DND-41 (cell line): Measurements from ENCODE around the gene RASAL2.

Experiments used
- ATAC-seq: fragments of 200-7000 bp; cut with Tn5 transposase; 3 replicates; pipeline ENCODE4 v1.9.1; 2021; ENCODE audit warnings: low read depth; ENCODE audit not compliant: insufficient read depth
- DNase-seq: peaks from one replicate; pipeline ENCODE4 v3.0.0-alpha.2; 2020
- H2AFZ ChIP-seq: 2 replicates; pipeline ENCODE4 v1.6.0; 2012; ENCODE audit warnings: low read depth, low read length
- H3K27ac ChIP-seq: 2 replicates; pipeline ENCODE4 v1.5.1; 2012; ENCODE audit warnings: low read length, inconsistent platforms
- H3K27me3 ChIP-seq: fragments of 200-600 bp; sonication (generic); 2 replicates; pipeline ENCODE4 v1.6.0; 2012; ENCODE audit warnings: low read length, mild to moderate bottlenecking, inconsistent platforms; ENCODE audit not compliant: insufficient read depth, poor library complexity
- H3K36me3 ChIP-seq: 2 replicates; pipeline ENCODE4 v1.5.1; 2012; ENCODE audit warnings: low read length, inconsistent platforms; ENCODE audit not compliant: insufficient read depth
- H3K4me1 ChIP-seq: 2 replicates; pipeline ENCODE4 v1.5.1; 2012; ENCODE audit warnings: mild to moderate bottlenecking, low read length; ENCODE audit not compliant: insufficient read depth
- H3K4me2 ChIP-seq: 2 replicates; pipeline ENCODE4 v1.6.0; 2012; ENCODE audit warnings: mild to moderate bottlenecking, moderate library complexity, low read length, inconsistent platforms; ENCODE audit not compliant: insufficient read depth
- H3K4me3 ChIP-seq, 2 experiments: fragments of 200-600 bp in 1 of 2; shearing (Covaris generic) in 1 of 2; 2 replicates each; pipeline ENCODE4 v1.5.1; 2012 to 2016; ENCODE audit warnings: inconsistent platforms in 2 of 2, low read length in 2 of 2, mild to moderate bottlenecking in 2 of 2, low read depth in 1 of 2, moderate library complexity in 1 of 2
- H3K79me2 ChIP-seq: 2 replicates; pipeline ENCODE4 v1.6.0; 2012; ENCODE audit warnings: low read length, inconsistent platforms; ENCODE audit not compliant: insufficient read depth
- H3K9ac ChIP-seq: 2 replicates; pipeline ENCODE4 v1.6.0; 2012; ENCODE audit warnings: low read depth, mild to moderate bottlenecking, inconsistent platforms, low read length, moderate library complexity
- H3K9me3 ChIP-seq: 2 replicates; pipeline ENCODE4 v1.5.1; 2012; ENCODE audit warnings: low read length, moderate library complexity, mild to moderate bottlenecking, inconsistent platforms; ENCODE audit not compliant: insufficient read depth, severe bottlenecking
- H4K20me1 ChIP-seq: 2 replicates; pipeline ENCODE4 v1.6.0; 2012; ENCODE audit warnings: low read length; ENCODE audit not compliant: insufficient read depth
- EZH2 ChIP-seq: IDR thresholded peaks from 3 replicates; pipeline ENCODE4 v1.6.1; 2012; ENCODE audit warnings: borderline replicate concordance, low read depth, mild to moderate bottlenecking, moderate library complexity, low read length, inconsistent platforms; ENCODE audit not compliant: severe bottlenecking
- TF ChIP-seq, protein P1 (sequence below): IDR thresholded peaks from 2 replicates; pipeline ENCODE4 v1.5.1; 2012; ENCODE audit warnings: borderline replicate concordance, low read length, moderate library complexity, mild to moderate bottlenecking; ENCODE audit not compliant: poor library complexity, severe bottlenecking; ENCODE audit errors: extremely low read depth

The RASAL2 gene

DNA sequence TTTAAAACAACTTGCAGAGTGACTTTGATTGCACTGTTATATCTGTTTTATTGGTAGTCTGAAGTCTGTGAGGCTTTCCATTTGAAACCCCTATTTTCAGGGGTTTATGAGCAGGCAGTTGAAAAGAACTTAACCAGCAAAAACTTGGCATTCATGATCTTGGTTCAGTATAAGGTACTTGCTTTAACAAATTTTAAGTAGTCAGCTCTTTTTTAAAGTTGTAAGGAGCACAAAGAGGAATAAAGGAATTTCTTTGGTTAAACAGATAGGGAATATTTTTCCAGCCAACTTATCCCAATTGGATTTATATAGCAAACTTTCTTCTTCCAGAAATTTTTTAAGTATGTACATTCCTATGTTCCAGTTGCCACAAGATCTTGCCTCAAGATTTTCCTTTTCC is 138.2 kb downstream of the RASAL2 start:
- Histone ChIP-seq H3K9ac (no peak overlapping the region), H2AFZ (no peak overlapping the region), H3K79me2 (no peaks in the 10 kb centered on the region), H3K27ac (no peak overlapping the region), H3K4me2 (no peak overlapping the region), H3K4me3 (no peak overlapping the region), H4K20me1 (no peaks in the 10 kb centered on the region), H3K9me3 (no peaks in the 10 kb centered on the region), H3K36me3 (no peaks in the 10 kb centered on the region), H3K27me3 (no peaks in the 10 kb centered on the region), H3K4me1 (no peaks in the 10 kb centered on the region)
- TF ChIP-seq EZH2: no peak
- TF ChIP-seq, protein P1, sequence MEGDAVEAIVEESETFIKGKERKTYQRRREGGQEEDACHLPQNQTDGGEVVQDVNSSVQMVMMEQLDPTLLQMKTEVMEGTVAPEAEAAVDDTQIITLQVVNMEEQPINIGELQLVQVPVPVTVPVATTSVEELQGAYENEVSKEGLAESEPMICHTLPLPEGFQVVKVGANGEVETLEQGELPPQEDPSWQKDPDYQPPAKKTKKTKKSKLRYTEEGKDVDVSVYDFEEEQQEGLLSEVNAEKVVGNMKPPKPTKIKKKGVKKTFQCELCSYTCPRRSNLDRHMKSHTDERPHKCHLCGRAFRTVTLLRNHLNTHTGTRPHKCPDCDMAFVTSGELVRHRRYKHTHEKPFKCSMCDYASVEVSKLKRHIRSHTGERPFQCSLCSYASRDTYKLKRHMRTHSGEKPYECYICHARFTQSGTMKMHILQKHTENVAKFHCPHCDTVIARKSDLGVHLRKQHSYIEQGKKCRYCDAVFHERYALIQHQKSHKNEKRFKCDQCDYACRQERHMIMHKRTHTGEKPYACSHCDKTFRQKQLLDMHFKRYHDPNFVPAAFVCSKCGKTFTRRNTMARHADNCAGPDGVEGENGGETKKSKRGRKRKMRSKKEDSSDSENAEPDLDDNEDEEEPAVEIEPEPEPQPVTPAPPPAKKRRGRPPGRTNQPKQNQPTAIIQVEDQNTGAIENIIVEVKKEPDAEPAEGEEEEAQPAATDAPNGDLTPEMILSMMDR: no peak
- no peak for ATAC-seq
- no peak for DNase-seq

DNA sequence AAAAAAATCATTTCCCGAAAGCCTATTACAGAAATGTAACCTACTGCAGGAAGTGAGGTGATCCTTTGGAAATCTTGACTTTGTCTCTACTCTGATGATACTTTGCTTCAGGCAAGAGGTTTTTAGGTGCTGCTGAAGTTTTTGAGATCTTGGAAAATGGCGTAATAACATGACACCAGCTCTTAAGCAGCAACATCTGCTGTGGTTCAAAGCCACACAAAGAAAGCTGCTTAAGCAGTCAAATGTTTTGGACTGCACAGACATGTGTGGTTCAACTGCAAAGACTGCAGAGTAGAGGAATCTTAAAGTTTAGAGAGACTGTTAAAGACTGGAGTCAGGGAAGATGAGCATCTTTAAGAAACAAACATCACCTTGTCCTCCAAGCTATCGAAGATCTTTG is 139.0 kb downstream of the RASAL2 start:
- Histone ChIP-seq H3K27me3 (no peaks in the 10 kb centered on the region), H3K9me3 (no peaks in the 10 kb centered on the region), H2AFZ (no peak overlapping the region), H3K36me3 (no peaks in the 10 kb centered on the region), H3K79me2 (no peaks in the 10 kb centered on the region), H3K4me1 (no peaks in the 10 kb centered on the region), H4K20me1 (no peaks in the 10 kb centered on the region), H3K27ac (no peak overlapping the region), H3K9ac (no peak overlapping the region), H3K4me2 (no peak overlapping the region), H3K4me3 (no peak overlapping the region)
- no peak for TF ChIP-seq EZH2
- TF ChIP-seq, protein P1: no peak
- DNase-seq (no peak), ATAC-seq (no peak)

DNA sequence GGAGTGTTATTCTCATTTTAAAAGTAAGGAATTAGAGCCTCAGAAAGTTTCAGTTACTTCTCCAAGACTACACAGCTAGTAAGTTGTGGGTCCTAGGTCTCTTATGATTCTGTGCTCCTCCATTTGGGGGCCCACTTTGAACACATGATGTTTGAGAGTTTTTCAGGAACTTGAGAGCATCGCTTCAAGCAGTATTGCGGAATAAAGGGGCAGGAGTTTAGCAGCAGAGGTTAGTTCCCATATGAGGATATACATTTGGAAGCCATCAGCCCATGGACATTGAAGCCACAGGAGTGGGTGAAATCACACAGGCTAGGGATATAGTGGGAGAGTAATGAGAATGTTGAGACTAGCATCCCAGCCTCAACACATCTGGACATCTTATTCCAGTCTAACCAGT is 143.2 kb downstream of the RASAL2 start:
- no peak for DNase-seq
- ATAC-seq: no peak
- no peaks in the 10 kb centered on the region for H3K4me1 ChIP-seq
- no peak overlapping the region for H2AFZ ChIP-seq
- H3K27me3 ChIP-seq: no peaks in the 10 kb centered on the region
- TF ChIP-seq, protein P1: no peak
- no peak for TF ChIP-seq EZH2
- no peaks in the 10 kb centered on the region for H4K20me1 ChIP-seq
- no peak overlapping the region for H3K4me3 ChIP-seq
- no peak overlapping the region for H3K4me2 ChIP-seq
- H3K79me2 ChIP-seq: no peaks in the 10 kb centered on the region
- H3K9me3 ChIP-seq: no peaks in the 10 kb centered on the region
- no peak overlapping the region for H3K27ac ChIP-seq
- no peaks in the 10 kb centered on the region for H3K36me3 ChIP-seq
- no peak overlapping the region for H3K9ac ChIP-seq
